Measurements from ENCODE around the gene RPRM.
A peak's percentile ranks its signal among the peaks of the same experiment; 100 is the strongest.
"Not testable (repeated sequence)": the region's sequence is repeated elsewhere in the genome, so short reads cannot be mapped to it uniquely, and the experiment has no call there.

The RPRM gene

DNA sequence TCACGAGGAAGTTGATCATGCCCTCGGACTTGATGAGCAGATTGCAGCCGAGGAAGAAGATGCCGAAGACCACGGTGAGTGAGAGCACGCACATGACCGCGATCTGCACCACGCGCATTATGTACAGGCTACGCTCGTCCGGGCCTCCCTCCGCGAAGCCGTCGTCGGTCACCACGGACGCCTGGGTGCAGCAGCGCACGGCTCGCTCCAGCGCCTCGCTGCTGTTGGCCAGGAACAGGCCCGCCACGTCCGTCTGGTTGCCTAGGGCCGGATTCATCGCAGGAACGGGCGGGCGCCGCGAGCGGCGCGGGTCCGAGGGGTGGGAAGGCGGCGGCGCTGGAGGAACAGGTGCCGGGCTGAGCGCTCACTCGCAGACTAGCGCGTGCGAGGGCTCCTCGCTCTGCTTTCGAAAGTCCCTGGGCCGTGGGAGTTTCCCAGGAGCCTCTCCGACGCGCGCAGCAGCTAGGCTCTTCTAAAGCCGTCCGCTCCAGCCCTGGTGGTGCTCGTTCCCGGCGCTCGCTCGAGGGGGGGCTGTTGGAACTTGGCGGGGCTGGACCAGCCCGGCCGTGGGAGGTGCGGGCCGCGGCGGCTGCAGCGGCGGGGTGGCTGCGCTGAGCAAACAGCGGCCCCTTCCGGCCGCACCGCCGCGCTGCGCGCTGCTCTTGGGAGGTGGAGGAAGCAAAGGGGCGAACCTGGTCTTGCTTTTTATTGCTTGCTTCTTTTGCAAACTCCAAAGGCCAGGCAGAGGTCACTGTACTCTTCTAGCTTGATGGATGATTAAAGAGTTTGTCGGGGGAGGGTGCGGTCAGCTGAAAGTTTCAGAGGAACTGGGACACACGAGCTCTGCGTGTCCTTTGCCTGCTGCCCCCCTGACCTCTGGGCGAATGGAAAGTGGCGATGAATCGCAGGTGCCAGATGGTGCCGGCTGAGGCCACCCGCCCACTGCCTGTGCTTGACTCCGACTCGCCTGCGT is at the start of gene RPRM:
Gene RPRM (minus strand): TSS at position 474 of the 973 bp plus-strand sequence. CDS start 197 bp downstream, at position 277.
- peak; percentile 45 for DNase-seq

- DNase-seq = peak; percentile 36
Measured at GRCh38 chr2:153519257-153519875, 40.8 kb upstream of the RPRM start.

- no peak for DNase-seq
Measured at GRCh38 chr2:153512331-153512730, 33.8 kb upstream of the RPRM start.

GRCh38 chr2:153510996-153511395 is 32.4 kb upstream of the RPRM start:
- DNase-seq = no peak

- no peak for DNase-seq
Measured at GRCh38 chr2:153509133-153509532, 30.6 kb upstream of the RPRM start.

- not testable (repeated sequence) for DNase-seq
Measured at GRCh38 chr2:153506499-153506898, 27.9 kb upstream of the RPRM start.

DNA sequence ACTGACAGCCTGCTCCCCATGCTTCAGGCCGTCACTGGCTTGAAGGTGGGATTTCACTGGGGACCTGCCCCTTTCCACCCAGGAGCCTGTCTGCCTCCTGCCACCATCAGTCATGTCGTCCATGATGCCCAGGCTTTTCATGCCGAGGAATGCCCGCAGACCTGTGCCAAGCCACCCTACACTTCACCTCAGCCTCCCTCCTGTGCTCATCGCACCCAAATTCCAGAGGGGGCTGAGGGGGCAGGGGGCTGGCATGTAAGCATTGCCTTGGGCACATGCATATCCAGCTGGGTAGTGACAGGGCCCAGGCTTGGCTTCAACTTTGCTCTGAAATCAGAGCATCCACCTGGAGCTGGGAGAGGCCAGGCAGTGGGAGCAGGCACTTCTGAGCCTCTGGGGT is 20.9 kb upstream of the RPRM start:
- no peak for DNase-seq

- no peak for DNase-seq
Measured at GRCh38 chr2:153497938-153498629, 19.5 kb upstream of the RPRM start.

DNA sequence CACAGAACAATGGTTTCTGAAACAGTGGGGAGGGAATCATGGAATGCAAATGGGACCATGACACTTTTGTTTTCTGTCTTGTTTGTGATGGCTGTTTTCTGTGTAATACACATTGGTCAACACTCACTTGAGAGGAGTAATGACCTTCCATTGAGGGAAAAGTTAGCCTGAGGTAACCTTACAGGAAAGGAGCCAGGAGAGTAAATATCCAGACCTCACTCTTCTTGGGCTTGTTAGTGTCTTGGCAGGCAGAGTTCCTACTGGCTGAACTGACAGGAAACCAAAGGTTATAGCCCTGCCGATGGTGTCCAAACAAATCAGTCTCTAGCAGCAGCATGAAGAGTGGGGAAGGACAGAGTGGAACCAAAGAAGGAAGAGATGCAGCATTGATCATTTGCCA is 17.2 kb upstream of the RPRM start:
- no peak for DNase-seq

DNA sequence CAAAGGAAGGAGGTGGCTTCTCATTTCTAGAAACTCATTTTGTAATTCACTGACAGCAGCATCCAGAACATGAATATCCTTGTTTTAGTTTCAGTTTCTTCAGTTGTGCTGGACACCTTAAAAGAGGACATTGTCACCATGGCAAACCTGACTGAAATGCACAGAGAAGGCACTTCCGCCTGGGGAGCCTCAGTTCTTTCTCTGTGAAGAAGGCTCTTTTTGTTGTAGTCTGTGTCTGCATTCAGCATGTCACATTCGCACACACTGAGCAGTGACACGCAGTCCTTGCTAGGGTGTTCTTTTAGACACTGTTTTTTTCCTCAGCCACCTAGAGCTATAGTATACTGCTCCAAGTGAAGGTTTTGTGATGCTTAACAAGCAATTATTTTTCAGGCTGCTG is 9.5 kb upstream of the RPRM start:
- DNase-seq = no peak

GRCh38 chr2:153487448-153487847 is 8.9 kb upstream of the RPRM start:
- no peak for DNase-seq

DNA sequence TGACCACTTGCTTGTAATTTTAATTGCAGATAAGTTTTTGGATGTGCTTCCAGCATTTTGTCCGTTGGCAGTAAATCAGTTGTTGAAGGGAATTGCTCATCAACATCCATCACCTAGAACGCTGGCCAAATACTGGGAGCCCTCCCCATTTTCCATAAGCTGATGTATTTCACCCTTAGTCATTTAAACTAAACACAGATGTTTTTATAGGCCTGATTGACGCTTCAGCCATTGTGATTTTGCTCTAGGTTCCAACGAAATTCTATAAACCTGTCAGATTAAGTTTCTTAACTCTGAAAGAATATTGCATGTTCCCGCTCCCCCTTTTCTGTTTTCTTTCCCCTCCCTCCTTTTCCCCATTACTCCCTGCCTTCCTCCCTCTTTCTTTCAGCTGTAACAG is 1.0 kb upstream of the RPRM start:
- peak; percentile 2 for DNase-seq

- no peak for DNase-seq
Measured at GRCh38 chr2:153477636-153478288, 800 bp downstream of the RPRM start.

DNA sequence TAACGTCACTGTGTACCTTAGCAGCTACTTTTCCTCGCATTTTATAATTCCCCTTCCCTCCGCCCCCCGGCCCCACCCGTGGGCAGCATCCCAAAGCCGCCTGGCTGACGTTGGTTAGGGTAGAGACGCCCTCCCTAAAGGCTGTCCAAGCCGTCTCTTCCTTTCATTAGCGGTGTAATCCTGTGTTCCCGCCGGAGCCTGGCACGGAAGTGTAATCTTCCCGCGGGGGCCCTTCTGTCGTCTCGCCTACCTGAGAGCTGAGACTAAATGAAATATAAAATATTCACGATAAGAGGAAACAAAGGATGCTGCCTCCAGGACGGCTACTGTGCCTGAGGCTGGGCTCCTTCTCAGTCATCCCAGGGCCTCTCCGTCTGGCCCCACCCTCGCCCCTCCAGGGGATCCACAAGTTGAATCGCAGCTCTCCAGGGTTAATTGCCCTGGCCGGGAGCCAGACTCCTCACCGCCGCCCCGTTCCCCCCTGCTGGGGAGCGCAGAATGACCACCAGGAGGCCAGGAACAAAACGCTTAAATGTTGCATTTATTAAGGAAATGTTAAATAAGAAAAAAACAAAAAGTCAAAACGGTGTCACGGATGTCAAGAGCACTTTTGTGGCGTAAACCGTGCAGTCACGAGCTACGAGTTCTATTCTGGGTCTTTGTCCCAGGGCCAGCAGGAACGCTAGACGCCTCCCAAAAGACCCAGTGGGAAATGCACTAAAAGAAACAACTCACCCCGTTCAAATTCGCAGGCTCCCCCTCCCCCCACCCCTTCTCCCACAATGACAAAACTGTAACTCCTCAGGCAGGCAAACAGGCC is 1.5 kb downstream of the RPRM start:
- DNase-seq = peak; percentile 3

DNA sequence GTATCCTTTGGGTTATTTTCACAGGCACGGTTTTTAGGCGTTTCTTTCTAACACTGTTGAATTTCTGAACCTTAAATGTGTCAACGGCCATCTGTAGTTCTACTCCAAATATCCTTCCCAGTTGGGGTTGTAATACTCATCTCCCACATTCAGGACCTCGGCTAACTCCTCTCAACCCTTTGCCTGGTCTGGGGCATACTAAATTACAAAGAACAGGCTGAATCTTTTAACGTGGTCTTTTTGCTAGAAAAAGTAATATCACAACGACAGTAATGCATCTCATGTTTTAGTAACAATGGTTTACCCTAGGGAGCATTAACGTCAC is 2.1 kb downstream of the RPRM start:
- no peak for DNase-seq

DNA sequence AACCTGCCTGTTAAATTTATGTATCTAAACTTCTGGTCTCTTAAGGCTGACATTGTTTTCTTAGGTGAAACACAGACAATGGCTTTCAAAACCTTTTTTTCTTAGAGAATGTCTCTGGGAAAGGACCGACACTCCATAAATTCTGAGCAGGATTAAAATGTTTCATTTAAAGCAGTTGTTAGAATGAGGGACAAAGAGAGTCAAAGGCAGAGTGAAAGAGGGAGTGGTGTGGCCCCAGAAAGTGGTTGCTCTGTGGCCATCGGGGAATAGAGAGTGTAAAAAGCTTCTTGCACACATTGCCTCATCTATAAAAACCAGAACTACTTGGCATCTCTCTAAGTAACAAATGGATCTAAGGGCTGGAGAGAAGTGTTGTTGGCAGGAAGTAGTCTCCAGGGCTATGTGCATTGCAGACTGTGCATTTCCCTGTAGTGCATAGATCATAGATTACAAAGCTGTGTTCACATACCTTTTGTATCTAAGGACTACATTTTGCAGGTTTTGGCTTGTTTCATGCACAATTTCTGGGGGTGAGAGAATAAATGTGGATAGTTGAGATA is 3.6 kb downstream of the RPRM start:
- DNase-seq = no peak

DNA sequence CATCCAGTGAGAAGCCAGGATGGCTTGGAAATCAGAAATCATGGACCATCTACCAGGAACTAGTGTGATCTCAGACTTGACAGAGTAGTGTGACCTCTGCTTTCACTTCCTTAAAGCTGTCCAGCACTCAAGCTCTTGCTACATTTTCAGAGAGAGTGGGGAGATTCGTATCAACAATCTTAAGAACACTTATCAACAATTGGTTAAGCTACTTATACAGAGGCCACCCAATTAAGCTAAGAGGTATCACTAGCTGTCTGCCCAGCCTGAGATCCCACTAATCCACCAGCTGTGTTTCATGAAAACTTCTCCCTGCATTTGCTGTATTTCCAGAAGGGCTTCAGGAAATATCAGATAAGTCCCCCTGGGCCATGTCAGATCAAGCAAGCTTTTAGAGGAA is 4.2 kb downstream of the RPRM start:
- DNase-seq = no peak

GRCh38 chr2:153470867-153471266 is 7.7 kb downstream of the RPRM start:
- no peak for DNase-seq

DNA sequence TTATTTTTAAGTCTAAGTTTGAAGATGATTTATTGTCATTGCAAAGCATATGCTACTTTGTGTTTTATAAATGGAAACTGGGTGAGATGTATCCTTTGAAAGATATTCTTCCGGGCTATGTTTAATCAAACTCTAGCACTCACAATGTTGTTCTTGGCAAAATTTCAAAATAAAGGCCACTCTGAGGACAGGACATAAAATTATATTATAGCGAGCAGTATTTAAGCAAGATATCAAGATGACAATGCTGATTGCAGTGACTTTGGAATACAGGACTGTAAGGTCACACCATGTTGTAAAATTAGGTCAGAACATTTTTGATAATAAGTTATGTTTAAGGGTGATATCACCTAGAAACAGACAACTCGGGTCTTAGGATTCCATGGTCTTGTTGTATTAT is 14.2 kb downstream of the RPRM start:
- no peak for DNase-seq

DNA sequence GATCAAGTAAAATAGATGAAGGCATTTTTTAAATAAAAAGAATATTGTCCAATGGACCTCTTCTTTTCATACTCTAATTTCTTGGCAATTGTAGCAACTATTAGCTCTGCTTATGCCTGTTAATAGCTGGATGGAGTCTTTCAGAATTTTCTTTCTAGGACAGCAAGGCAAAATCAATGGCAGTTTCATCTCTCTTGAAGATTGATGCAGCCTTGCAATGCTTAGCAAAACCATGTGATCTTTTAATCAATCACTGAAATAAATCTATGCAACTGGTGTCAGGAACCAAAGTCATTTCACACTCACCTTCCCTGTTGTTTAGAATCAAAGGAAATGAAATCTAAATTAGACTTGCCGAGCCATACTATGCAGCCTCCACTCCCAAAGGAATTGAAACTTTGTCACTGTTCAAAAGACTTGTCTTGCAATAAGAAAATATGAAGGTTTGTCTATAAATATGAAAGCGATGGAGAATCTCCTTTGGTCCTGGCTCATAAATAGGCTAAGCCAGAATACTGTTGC is 16.2 kb downstream of the RPRM start:
- no peak for DNase-seq

DNA sequence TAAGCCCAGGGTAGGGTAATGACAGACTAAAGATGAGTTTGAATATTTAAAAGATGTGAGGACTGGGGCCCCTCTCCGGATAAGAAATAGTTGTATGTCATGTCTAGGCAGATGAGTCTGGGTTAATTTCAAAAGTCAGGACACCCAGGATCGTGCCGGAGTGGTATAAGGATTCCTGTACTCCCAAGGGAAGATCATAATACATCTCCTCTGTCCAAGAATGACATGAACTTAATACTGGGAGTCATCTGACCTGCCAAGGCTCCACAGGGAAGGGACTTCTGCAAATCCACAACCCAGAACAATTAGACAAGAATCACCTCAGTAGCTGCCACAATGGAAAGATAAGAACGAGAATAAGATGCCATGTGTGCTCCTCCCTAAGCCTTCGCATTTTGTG is 17.1 kb downstream of the RPRM start:
- no peak for DNase-seq

- DNase-seq = no peak
Measured at GRCh38 chr2:153455861-153456260, 22.7 kb downstream of the RPRM start.
